HG03469 (cell line): ENCODE data around the gene SLC6A3.
"Not testable (repeated sequence)": the region's sequence is repeated elsewhere in the genome, so short reads cannot be mapped to it uniquely, and the experiment has no call there.

Experiments used
- ATAC-seq: cut with Tn5 transposase; IDR thresholded peaks from one replicate; pipeline ENCODE4 v1.9.1; 2021; ENCODE audit warnings: mild to moderate bottlenecking, moderate library complexity, moderate number of reproducible peaks; ENCODE audit not compliant: unreplicated experiment

The SLC6A3 gene

DNA sequence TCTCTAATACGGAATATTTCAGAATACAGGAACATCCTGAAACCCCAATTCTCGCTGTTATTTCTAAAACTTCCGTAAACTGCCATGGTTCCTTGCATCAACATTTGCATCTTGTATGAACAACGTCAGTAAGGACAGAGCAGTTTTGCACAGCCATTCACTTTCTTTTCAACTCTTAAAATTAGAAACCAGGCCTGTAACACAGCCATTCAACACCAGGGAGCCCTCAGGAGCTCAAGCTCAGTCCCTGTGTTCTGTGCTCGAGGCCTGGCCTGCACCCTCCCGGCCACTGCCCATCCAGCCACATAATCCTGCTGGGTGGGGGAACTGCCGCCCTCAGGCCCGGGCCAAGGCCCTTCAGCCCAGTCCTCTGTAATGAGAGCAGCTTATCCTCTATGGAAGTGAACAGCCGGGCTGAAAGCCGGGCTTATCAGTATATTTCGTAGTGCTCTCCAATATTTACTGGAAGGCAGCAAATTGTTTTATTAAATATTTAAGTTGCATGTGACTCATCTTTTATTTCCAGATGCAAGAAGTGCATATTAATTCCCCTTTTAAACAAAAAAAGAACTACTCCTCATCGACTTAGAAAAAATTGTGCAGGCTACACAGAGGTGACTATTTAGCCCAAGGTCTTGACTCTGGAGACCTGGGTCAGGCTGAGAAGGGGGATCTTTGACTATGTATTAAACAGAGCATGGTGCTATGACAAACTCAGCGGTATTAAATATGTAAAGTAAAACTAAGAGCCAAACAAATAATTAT, 33.2 kb upstream of the SLC6A3 start:
- no peak for ATAC-seq

DNA sequence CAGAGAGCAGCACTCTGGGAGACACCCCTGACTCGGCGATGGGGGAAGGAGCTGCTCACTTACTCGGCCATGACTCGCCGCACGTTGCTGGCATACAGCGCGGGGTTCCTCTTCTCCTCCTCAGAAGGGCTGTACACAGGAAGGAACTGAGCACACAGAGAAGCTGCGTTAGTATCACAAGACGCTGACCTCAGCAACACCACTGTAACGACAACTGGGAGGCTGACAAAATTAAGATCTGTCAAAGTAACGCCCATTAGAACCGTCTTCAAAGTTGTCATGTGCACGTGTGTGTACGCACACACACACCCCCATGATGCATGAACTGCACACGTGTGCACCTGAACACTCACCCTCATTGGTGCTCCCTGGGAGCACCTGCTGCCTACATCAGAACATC, 32.1 kb upstream of the SLC6A3 start:
- no peak for ATAC-seq

DNA sequence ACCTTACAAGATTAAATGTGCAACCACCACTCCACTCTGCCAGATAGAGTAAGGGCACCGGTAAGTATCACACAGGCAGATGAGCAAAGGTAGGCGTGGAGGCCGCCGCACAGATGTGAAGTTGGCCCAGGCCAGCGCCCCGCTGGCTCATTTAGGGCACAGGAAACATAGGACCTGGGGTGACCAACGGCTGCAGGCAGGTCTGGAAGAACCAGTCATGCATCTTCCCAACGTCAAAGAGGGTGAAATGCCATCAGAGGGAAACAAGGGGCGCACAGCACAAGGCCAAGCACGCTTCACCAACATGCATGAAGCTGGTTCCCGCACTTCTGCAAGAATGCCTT, 31.7 kb upstream of the SLC6A3 start:
- ATAC-seq, result no peak

DNA sequence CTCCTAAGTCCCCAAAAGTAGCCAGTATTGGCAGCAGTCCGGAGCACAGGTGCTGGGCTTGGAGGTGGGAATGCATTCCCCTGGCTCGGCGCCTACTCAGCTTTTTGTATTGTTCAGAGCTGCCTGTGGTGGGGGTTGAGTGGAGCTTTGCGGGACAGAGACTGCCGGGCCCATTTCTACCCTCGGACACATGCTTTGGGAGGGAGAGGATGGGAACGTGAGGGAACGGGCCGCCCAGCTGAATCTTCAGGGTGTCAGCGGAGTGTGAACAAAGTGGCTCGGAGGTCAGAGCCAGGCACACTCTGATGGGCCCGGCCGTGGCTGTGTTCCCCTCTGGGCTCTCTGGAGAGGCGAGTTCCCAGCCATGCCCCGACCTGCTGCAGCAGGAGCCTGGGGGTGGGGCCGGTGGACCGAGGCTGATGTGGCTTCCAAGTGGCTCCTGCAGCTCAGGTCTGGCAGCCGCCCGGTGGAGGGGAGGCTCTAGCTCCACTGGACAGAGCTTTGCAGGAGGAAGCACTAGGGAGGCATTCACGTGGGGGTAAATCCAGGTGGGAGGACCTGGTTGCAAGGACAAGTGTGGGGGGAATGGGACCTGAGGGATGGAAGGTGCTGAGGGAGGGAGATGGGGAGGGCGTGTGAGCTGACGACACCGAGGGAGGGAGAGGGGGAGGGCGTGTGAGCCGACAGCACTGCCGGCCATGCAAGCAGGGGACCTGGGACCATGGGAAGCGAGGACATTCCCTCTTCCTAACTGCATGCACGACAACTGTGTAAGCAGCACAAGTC, 31.1 kb upstream of the SLC6A3 start:
- ATAC-seq, result no peak

DNA sequence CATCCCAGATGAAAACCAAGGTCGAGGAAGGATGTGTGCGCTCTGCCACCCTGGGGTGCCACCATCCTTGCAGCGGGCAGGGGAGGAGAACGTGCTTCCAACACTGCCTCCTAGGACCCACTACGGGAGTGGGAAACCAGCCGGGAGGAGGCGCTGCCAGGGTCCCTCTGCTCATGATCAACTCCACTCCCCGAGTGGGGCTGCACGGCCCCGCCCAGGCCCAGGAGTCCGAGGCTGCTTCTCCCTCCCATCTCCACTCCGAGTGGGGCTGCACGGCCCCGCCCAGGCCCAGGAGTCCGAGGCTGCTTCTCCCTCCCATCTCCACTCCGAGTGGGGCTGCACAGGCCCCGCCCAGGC, 30.3 kb upstream of the SLC6A3 start:
- not testable (repeated sequence) for ATAC-seq

DNA sequence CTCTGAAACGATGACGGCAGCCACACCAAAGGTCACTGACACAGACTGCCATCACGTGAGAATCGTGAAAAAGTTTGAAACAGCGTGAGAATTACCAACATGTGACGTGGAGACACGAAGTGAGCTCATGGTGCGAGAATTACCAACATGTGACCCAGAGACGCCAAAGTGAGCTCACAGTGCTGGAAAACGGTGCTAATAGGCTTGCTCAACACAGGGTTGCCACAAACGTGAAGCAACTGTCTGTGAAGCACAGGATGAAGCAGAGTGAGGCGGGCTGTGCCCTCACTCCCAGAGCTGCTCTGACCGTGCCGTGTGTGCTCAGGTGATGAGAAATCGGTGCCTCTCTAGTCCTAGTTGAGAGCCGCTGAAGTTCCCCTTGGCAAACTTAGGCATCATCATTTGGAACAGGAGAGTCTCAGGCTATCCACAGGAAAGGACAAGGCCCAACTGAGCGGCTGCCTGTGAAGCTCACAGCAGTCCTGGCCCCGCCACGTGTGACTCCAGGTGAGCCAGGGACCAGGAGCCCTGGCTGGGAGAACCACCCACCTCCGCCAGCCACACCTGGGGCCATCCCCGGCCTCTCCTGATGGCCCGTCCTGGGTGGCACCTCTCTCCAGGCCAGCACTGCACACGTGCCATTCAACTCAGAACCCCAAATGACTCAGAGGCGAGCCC, 29.8 kb upstream of the SLC6A3 start:
- no peak for ATAC-seq

DNA sequence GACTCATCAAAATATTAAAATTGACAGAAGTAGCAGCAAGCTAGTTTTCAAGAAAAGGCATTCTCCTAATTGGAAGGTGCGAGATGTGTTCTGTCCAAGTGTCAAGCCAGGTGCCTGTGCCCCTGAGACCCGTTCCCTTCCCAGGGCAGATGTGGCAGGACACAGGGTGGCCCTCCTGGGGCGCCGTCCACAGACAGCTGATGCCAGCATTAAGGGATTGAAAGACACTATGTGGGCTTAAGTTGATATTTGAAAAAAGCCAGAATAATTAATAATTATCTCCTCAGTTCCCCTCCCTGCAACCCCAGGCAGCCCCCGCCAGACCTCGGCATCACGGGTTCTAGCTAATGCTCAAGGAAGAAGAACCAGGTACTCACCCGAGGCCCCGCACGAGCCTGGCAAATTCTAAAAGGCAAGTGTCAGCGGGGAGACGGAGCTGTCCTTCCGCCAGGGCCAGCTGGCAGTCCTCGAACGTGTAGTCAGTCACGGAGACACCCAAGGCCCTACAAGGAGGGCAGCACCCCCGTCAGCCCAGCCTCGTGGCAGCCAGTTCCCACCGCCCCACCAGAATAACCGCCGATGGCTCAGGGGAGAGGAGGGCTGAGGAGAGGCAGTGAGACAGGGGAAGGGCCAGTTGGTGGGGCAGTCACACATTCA, 29.1 kb upstream of the SLC6A3 start:
- no peak for ATAC-seq

DNA sequence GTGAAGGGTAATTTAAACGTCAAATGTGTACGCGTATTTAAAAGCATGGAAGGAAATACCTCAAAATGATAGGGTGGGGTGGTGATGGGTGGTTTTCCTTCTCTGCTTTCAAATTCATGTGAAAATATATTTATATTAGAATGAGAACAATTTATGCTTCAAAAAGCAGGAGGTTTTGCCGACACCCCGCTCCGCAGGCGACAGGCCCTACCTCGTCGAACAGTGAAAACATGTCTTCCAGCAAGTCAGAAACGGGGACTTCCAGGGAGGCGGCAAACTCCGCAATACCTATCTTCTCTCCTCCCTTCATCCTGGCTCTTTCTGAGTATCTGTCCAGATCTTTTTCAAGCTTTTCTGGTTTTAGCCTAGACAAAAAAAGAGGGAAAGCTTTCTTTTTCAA, 28.5 kb upstream of the SLC6A3 start:
- no peak for ATAC-seq

DNA sequence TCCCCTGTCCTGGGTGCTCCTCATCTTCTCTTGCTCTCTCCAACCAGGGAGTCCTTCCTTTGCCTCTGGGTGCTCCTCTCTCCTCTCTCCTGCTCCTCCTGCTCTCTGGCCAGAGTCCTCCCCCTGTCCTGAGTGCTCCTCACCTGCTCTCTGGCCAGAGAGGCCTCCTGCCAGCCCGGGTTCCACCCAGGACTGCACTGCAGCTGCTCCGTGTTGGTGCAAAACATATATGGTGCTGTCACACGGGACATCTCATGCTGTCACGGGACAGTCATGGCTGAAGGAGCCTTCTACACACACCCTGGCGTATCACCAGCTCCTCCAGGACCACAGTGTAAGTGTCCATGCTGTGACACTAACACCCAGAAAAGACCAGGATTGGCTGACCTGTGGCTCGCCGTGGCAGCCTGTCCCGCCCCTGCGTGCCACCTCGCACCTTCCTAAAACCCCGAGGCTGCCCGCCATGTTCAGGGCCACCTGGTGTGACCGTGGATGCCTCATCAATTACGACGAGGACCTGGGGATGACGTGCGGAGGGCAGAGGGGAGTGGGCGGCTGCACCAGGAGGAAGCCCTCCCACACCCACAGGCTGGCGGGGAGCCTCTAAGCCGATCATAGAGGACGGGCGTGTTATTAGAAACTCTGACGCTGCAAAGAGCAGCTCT, 27.9 kb upstream of the SLC6A3 start:
- no peak for ATAC-seq

DNA sequence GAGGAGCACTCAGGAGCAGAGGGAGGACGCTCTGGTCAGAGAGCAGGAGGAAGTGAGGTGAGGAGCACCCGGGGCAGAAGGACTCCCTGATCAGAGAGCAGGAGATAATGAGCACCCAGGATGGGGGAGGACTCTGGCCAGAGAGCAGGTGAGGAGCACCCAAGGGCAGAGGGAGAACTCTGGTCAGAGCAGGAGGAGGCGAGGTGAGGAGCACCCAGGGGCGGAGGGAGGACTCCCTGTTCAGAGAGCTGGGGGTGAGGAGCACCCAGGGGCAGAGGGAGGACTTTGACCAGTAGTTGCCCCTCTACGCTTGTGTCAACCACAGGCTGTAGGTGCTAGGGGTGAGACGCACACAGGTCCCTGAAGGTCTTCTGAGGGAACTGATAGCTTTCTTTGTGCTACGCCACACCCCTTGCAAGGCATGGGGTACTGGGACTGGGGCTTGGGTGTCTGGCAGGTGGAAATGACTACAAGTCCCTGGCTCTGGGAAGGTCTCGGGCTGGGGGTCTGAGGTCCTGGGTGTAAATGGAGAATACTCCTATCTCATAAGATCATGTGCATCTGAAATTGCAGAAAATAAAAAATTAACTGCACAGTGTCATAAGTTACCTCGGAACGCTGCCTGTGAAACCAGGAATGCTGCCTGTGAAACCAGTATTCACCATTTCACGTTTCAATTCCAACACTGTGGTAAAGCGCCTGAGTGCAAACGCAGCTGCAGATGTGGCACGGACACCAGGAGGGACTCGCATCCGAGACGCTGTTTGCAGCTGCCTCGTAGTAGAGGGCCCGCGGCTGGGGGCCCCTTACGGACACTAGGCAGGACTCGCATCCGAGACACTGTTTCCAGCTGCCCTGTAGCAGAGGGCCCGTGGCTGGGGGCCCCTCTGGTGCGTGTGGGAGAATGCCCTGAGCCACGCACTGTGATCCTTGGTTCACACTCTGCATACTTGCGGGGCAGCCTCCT, 27.0 kb upstream of the SLC6A3 start:
- ATAC-seq, result no peak

DNA sequence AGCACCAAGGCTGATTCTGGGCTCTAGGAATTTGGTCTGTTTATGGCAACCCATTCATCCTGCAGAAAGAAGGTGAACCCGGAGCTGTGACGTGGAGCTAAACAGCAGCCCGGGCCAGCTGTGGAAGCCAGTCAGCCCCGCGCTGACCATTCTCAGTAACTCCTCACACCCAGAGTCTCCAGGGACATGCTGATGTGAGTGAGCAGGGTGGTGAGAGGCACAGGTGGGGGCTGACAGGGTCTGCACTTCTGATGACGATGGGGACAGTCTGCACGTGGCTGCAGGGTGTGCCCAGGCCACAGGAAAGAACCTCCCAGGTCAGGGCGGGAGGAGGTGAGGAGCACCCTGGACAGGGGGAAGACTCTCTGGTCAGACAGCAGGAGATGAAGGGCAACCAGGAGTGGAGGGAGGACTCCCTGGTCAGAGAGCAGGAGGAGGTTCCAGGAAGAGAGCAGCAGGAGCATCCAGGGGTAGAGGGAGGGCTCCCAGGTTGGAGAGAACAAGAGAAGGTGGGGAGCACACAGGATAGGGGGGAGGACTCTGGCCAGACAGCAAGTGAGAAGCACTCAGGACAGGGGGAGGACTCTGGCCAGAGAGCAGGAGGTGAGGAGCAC, 26.1 kb upstream of the SLC6A3 start:
- no peak for ATAC-seq

DNA sequence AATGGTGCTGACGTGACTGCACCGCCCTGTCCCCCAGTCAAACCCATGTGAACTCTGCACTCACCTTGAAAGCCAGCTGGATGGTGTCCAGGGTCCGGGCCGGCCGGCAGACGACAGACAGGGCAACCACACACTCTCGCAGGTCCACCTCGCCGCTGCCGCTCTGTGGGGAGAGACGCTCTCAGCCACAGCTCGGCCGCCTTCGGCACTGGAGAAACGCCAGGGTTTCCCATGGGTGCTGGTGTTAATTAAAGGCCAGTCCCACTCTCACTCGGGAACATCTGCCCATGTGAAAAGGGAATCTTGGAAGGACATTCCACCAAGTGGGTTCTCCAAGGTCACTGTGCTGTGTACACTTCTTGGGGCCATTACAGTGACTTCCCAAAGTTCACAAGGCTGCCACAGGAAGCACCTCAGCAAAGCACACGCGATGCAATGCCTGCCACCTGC, 25.5 kb upstream of the SLC6A3 start:
- no peak for ATAC-seq

DNA sequence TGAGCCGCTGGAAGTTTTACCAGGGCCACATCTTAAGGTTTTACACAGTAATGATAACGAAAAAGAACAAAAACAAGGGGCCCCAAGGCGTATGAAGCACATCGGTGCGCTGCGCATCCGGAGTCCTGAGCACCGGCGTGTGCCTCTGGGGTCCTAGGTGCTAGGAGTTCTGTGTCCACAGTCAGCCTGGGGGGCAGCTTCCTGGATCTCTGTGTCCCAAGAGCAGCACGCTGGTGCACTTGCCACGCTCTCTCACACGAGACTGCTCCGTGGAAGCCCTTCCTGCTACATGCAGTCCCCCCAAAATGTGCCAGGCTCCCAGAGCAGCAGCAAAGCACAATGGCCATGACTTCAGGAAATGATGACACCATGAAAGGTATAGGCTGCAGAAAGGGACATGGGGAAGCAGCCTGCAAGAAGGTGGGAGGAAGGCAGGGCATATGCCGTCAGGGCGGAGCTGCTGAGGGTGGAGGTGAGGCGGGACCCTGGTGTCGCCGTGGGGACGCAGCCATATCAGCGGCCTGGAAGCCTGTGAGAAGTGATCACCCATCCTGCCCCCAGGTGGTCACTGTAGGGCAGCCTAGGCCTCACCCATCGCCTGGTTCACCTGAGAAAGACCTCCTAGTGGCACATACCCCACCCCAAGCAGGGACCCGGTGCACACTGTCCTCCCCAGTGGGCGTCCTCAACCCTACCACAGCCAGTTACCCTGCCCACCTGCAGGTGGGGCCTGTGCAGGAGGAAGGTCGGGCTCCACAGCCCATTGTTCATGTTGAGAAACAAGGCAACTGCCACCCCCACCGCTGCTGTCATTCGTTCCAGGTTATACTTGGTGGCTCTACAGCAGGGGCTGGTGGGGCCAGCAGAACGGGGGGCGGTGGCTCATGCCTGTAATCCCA, 23.6 kb upstream of the SLC6A3 start:
- no peak for ATAC-seq

DNA sequence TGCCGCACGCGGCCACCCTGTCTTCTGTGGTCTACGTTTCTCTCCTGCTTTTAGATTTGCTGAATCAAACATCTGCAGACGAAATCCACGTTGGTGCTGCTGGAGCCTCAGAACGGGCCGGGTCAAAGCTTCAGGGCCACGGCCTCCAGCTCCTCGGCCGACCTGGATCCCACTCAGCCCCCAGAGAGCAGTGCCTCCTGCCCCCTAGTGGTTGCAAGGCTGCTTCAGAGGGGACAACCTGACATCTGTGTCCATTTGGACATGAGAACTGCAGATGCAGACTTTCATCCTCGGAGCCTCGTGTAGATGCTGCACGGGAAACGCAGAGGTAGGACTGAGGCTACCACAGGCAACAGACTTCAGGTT, 23.0 kb upstream of the SLC6A3 start:
- ATAC-seq, result no peak

DNA sequence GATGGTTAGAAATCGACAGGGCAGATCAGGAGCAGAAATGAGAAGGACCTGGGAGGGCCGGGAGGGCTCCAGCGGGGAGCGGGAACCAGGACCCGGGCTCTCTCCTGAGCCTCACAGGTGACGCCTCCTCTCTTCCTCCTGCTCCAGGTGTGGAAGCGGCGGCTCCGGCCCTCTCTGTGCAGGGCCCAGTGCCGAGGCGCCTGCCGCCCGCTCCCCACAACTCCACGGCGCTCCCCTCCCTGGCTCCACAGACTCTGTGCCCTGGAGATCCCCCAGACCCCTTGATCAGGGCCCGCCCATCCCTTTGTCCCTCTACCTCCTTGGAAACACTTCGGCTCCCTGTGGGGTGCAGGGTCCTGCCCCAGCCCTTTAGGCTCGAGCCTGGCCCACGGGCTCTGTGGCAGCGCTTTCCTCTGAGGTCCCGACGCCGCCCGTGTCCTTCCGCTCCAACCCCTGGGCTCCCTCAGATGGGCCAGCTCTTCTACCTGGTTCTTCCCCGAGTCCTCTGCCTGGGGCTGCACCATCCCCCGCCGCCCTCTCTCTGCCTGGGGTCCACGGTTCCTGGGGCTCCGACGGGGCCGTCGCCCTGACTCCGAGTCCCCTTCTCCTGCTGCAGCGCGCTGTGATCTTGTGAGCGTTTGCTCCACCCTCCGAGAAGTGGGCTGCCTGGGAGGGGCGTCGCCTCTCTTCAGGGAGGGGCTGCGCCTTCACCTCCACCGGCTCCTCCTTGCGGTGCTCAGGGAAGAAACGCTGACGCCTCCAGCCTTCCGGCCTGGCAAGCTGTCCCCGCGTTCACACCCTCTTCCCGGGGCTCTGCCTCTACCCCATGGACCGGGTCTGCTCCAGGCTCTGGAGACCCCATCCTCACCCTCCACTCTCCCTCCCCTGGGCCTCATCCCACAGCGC, 22.4 kb upstream of the SLC6A3 start:
- no peak for ATAC-seq

DNA sequence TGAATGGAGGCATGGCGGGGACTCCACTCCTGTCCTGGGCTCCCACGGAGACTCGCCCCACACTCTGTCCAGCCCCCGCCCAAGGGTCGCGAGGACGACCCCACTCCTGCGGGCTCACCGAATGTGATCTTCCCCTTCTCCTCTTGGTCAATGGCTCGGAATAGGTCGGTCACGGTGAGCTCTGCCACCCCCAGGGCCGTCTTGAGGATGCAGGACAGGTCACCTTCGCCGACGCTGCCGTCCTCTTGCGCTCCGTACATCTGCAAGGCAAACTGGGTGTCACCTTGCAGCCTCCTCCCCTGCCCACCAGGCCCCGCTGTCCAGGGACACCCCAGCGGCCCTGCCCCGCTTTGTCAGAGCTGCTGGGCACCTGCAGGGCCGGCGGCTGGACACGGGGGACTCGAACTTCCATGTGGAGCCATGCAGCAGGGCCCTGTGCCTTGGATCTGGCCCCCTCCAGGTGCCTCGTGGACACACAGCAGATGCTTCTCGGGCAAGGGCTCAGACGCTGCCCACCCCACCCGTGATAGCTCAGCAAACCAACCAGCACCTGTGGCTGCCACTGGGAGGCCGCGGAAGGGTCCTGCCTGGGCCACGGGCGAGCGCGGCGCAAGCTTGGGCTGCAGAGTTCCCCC, 21.5 kb upstream of the SLC6A3 start:
- ATAC-seq, result no peak

DNA sequence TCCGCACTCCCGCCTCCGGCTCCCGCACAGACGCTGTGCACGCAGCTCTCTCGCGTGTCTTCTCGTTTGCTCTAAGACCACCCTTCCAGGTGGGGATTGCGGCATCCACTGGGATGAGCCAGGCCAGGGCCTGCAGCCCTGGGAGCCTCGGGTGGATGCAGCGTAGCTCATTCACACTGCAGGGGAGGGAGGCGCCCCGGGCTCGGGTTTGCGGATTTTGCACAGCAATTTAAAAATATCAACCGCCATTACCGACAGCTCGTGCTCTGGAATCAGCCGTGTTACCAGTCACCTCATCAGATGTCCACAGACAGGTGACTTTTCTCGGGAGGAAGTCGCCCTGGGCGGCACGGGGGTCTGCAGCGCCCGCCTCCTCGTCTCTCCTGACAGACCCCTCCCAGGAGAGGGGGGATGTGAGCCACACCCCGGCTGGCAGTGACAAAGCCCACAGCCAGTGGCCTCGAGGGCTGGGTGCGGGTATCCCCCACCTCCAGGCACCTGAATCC, 20.8 kb upstream of the SLC6A3 start:
- no peak for ATAC-seq
